ENCODE data around the gene TFEB.

TFEB gene

GRCh38 chr6:41736800-41737555 is 1.6 kb upstream of the TFEB start:
- DNase-seq: no peak

GRCh38 chr6:41736186-41736733 is 852 bp upstream of the TFEB start:
- DNase-seq: no peak

- peak; percentile 52 for DNase-seq
Observed at GRCh38 chr6:41734666-41735426, 562 bp downstream of the TFEB start.

GRCh38 chr6:41733707-41734665 is 1.4 kb downstream of the TFEB start:
- DNase-seq: peak; percentile 40

GRCh38 chr6:41733360-41733706 is 2.1 kb downstream of the TFEB start:
- no peak for DNase-seq

GRCh38 chr6:41732591-41733359 is 2.6 kb downstream of the TFEB start:
- peak; percentile 49 for DNase-seq

GRCh38 chr6:41732149-41732548 is 3.3 kb downstream of the TFEB start:
- DNase-seq: no peak

GRCh38 chr6:41731561-41732086 is 3.8 kb downstream of the TFEB start:
- no peak for DNase-seq

- no peak for DNase-seq
Observed at GRCh38 chr6:41730531-41731436, 4.6 kb downstream of the TFEB start.

- no peak for DNase-seq
Observed at GRCh38 chr6:41729624-41730023, 5.8 kb downstream of the TFEB start.

GRCh38 chr6:41728954-41729353 is 6.5 kb downstream of the TFEB start:
- DNase-seq: no peak

GRCh38 chr6:41728073-41728936 is 7.1 kb downstream of the TFEB start:
- no peak for DNase-seq

- DNase-seq: no peak
Observed at GRCh38 chr6:41727705-41728072, 7.7 kb downstream of the TFEB start.

GRCh38 chr6:41726876-41727275 is 8.5 kb downstream of the TFEB start:
- DNase-seq: no peak

- no peak for DNase-seq
Observed at GRCh38 chr6:41724586-41725501, 10.6 kb downstream of the TFEB start.

- DNase-seq: no peak
Observed at GRCh38 chr6:41724228-41724580, 11.2 kb downstream of the TFEB start.

- no peak for DNase-seq
Observed at GRCh38 chr6:41723530-41724227, 11.7 kb downstream of the TFEB start.

GRCh38 chr6:41722969-41723529 is 12.4 kb downstream of the TFEB start:
- DNase-seq: no peak

Measured in activated T-cell treated with anti-CD3 and anti-CD28 coated beads for 4 hours (primary cell).